GM12878 (cell line): ENCODE data around the gene NAPEPLD. TPM values are rescaled to one million over a fixed set of nuclear protein-coding genes. Genes with fewer than 3 reads are reported as not detected.

Experiments used
- ATAC-seq: fragments of 200-7000 bp; cut with Tn5 transposase; 3 replicates; pipeline ENCODE4 v1.9.1; 2020; ENCODE audit warnings: mild to moderate bottlenecking, moderate library complexity
- BruUV-seq: library from RNA; stranded (reverse); fragments of 400-500 nt; replicated peaks from 2 replicates; lab custom pipeline; 2021; lab: Mats Ljungman, UMichigan
- CTCF ChIA-PET: fragments of 300-600 bp; sonication (Branson Sonifier 250); formaldehyde crosslinking; extraction: SDS; loops from one replicate; lab custom pipeline; 2021; ENCODE audit warnings: inconsistent platforms; lab: Yijun Ruan, JAX
- POLR2A ChIA-PET: fragments of 350-600 bp; formaldehyde crosslinking; extraction: SDS; loops from one replicate; lab custom pipeline; 2021; ENCODE audit warnings: inconsistent platforms; lab: Charles Lee
- RAD21 ChIA-PET: fragments of 300-600 bp; sonication (Branson Sonifier 250); formaldehyde crosslinking; loops from one replicate; lab custom pipeline; 2023; ENCODE audit warnings: antibody characterized with exemption; ENCODE audit not compliant: unreplicated experiment; lab: Charles Lee
- SMC1A ChIA-PET: fragments of 300-600 bp; sonication (Branson Sonifier 250); formaldehyde crosslinking; loops from one replicate; lab custom pipeline; 2023; ENCODE audit not compliant: unreplicated experiment, uncharacterized antibody; lab: Charles Lee
- DNase-seq: peaks from one replicate; pipeline ENCODE4 v3.0.0-alpha.2; 2011; ENCODE audit warnings: low read depth, low spot score
- FAIRE-seq: peaks from 3 replicates; lab custom pipeline; 2011; peaks lifted over from hg19 to GRCh38; lab: Jason Lieb, UNC
- H2AFZ ChIP-seq: 2 replicates; pipeline ENCODE4 v1.6.0; 2011; ENCODE audit warnings: low read depth, low read length, control low read depth; ENCODE audit not compliant: control insufficient read depth
- H3K27ac ChIP-seq: 2 replicates; pipeline ENCODE4 v1.5.1; 2011; ENCODE audit warnings: control low read depth; ENCODE audit not compliant: control insufficient read depth, insufficient read depth
- H3K27me3 ChIP-seq, 2 experiments: replicated peaks in 1 of 2; 2 replicates each; pipeline versions ENCODE4 v1.6.0 to v1.6.1; 2011; ENCODE audit warnings: low read length in 1 of 2; ENCODE audit not compliant: control insufficient read depth in 2 of 2, insufficient read depth in 2 of 2
- H3K36me3 ChIP-seq, 2 experiments: 2 replicates each; pipeline ENCODE4 v1.5.1; 2011; ENCODE audit warnings: low read length in 1 of 2; ENCODE audit not compliant: control insufficient read depth in 2 of 2, insufficient read depth in 2 of 2
- H3K4me1 ChIP-seq: 2 replicates; pipeline ENCODE4 v1.6.1; 2011; ENCODE audit warnings: mild to moderate bottlenecking, low read length, moderate library complexity, mixed read lengths; ENCODE audit not compliant: control insufficient read depth, insufficient read depth
- H3K4me2 ChIP-seq: 2 replicates; pipeline ENCODE4 v1.6.0; 2011; ENCODE audit warnings: control low read depth; ENCODE audit not compliant: control insufficient read depth, insufficient read depth
- H3K4me3 ChIP-seq: fragments of 200-600 bp; sonication (generic); 2 replicates; pipeline ENCODE4 v1.5.1; 2016
- H3K79me2 ChIP-seq: 2 replicates; pipeline ENCODE4 v1.6.0; 2011; ENCODE audit warnings: low read length; ENCODE audit not compliant: control insufficient read depth, insufficient read depth
- H3K9ac ChIP-seq: 2 replicates; pipeline ENCODE4 v1.8.0; 2011; ENCODE audit warnings: low read length, control low read depth, mixed read lengths; ENCODE audit not compliant: control insufficient read depth, insufficient read depth
- H3K9me3 ChIP-seq: replicated peaks from 3 replicates; pipeline ENCODE4 v1.5.1; 2011; ENCODE audit warnings: mild to moderate bottlenecking, low read length; ENCODE audit not compliant: control insufficient read depth, insufficient read depth
- H4K20me1 ChIP-seq: 2 replicates; pipeline ENCODE4 v1.6.0; 2011; ENCODE audit not compliant: control insufficient read depth, insufficient read depth
- DPF2 ChIP-seq: fragments of 450-650 bp; IDR thresholded peaks from 2 replicates; pipeline ENCODE4 v1.6.1; 2017; ENCODE audit warnings: mild to moderate bottlenecking
- ESRRA ChIP-seq: IDR thresholded peaks from 2 replicates; pipeline ENCODE4 v1.6.1; 2012; ENCODE audit warnings: mild to moderate bottlenecking, low read length, improper control_type of control experiment
- KDM1A ChIP-seq: fragments of 200-600 bp; sonication (generic); IDR thresholded peaks from 2 replicates; pipeline ENCODE4 v1.6.1; 2016; ENCODE audit warnings: borderline replicate concordance
- MTA3 ChIP-seq: IDR thresholded peaks from 2 replicates; pipeline ENCODE4 v1.6.1; 2012; ENCODE audit warnings: low read length, inconsistent platforms, borderline replicate concordance
- NRF1 ChIP-seq: conservative IDR thresholded peaks from 2 replicates; pipeline ENCODE4 v1.6.1; 2011; ENCODE audit warnings: mild to moderate bottlenecking, low read depth, low read length, improper control_type of control experiment
- POU2F2 ChIP-seq: IDR thresholded peaks from 3 replicates; pipeline ENCODE4 v1.6.1; 2011; ENCODE audit warnings: low read depth, mild to moderate bottlenecking, low read length, borderline replicate concordance
- RAD21 ChIP-seq: IDR thresholded peaks from 2 replicates; pipeline ENCODE4 v1.6.1; 2011; ENCODE audit warnings: mild to moderate bottlenecking, low read depth, low read length, moderate library complexity; ENCODE audit not compliant: insufficient read depth
- WGBS: methylation state at CpG from one replicate; pipeline ENCODE4 v1.1.6; 2016; ENCODE audit warnings: low lambda C conversion rate; ENCODE audit not compliant: insufficient replicate concordance, insufficient coverage; ENCODE audit errors: missing lambda C conversion rate; 5-methylcytosine and 5-hydroxymethylcytosine counted together
- in situ Hi-C: fragments of 300-500 bp; cut with MboI; formaldehyde crosslinking; loops from 9 replicates; pipeline ENCODE4 v1.14.3; 2018; ENCODE audit warnings: mixed read lengths
- intact Hi-C: fragments of 100-400 bp; cut with micrococcal nuclease; formaldehyde crosslinking; loops from one replicate; pipeline ENCODE4 v1.14.2; 2022; ENCODE audit not compliant: unreplicated experiment
- polyA plus RNA-seq, 11 experiments: library from polyadenylated mRNA; depleted of rRNA in 4 of 11; unstranded in 6 of 11; stranded (reverse) in 5 of 11; fragments of >200 nt; fragmentation: Nextera tagmentation in 4 of 11; fragmentation: Illumina TruSeq in 1 of 11; extraction: Ambion mirVana in 4 of 11; extraction: Trizol in 1 of 11; gene quantifications; 1 replicate in 1 of 11; 2 replicates in 10 of 11; pipeline versions ENCODE4 v1.2.1 to v1.2.3, GENCODE V29; 2011 to 2016; ENCODE audit warnings: inconsistent platforms in 2 of 11, missing spikeins in 2 of 11, low read depth in 1 of 11
- total RNA-seq, 4 experiments: library from RNA; depleted of rRNA in 3 of 4; stranded (reverse); fragments of >200 nt in 3 of 4; fragmentation: Illumina TruSeq in 1 of 4; extraction: Trizol in 1 of 4; gene quantifications; 2 replicates each; pipeline versions ENCODE4 v1.2.1 to v1.2.3, GENCODE V29; 2013 to 2021
- TF ChIP-seq, protein P1 (sequence below): fragments of 450-650 bp; formaldehyde crosslinking; IDR thresholded peaks from 2 replicates; pipeline ENCODE4 v1.4.0; 2022; ENCODE audit warnings: mild to moderate bottlenecking, moderate library complexity

The NAPEPLD gene
- total and polyA plus RNA-seq, 10 of the 15 experiments (the other 5 are each of a cell fraction or from before 2014, with no cell fraction given) = 6.0 to 16.2 (median 8.6) TPM

DNA sequence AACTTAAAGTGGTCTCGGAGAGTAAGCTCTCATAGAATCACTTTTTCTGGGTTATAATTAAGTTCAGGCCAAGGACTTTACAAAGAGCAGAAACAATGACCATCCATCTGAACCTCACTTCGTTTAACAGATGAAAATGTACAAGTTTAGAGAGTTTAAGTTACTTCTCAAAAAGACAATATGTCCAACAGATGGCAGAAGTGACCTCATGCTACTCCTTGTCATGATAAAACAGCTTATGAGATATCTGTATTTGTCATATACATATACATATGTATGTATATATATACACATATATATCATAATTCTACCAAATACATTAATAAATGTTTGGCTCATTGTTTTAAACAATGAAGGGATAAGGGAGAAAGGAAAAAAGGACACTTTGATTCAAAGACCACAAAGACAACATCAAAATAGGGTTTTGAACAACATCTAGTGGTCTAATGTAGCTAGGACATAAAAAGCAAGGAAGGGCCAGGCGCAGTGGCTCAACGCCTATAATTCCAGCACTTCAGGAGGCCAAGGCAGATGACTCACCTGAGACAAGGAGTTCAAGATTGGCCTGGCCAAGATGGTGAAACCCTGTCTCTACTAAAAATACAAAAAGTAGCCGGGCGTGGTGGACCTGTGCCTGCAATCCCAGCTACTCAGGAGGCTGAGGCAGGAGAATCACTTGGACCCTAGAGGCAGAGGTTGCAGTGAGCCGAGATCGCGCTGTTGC, 17.8 kb downstream of the NAPEPLD start:
- in situ Hi-C loops = no loop called here
- Histone ChIP-seq H3K4me2 (no peak overlapping the region), H3K4me3 (no peak overlapping the region), H3K36me3 (peaks cover 0 to 1% of the 10 kb centered on the region in 2 experiments; a peak in 1 of 4 replicates), H3K27ac (no peak overlapping the region), H3K9me3 (no peaks in the 10 kb centered on the region), H3K79me2 (no peaks in the 10 kb centered on the region; the same call in 1 of the 2 replicates), H3K4me1 (no peaks in the 10 kb centered on the region), H3K9ac (no peak overlapping the region), H2AFZ (no peak overlapping the region), H4K20me1 (no peaks in the 10 kb centered on the region), H3K27me3 (no peaks in the 10 kb centered on the region)
- FAIRE-seq (no peak), DNase-seq (no peak), ATAC-seq (no peak)
- ChIA-PET RAD21 (interaction anchor here (0.8 to 1.0 kb wide), 2 partner anchors 56 to 149 kb away, joined by 5 to 6 read pairs; partner anchors contain the start of genes ARMC10 and FBXL13), SMC1A (interaction anchor here (1.9 kb wide), 1 partner anchor 13 kb away, joined by 7 read pairs; no protein-coding TSS in a partner anchor), CTCF (interaction anchor here (1.5 kb wide), 1 partner anchor 12 kb away, joined by 5 read pairs; no protein-coding TSS in a partner anchor), POLR2A (interaction anchor here (0.8 kb wide), 1 partner anchor 19 kb away, joined by 5 read pairs; no protein-coding TSS in a partner anchor)
- WGBS = 72% methylated on average over 6 of the region's 9 CpGs
- intact Hi-C loops = no loop called here
- TF ChIP-seq POU2F2 = no peak
- TF ChIP-seq NRF1 = no peak
- no peak for TF ChIP-seq MTA3
- TF ChIP-seq DPF2 = no peak
- TF ChIP-seq KDM1A = no peak
- TF ChIP-seq ESRRA = no peak
- no peak for TF ChIP-seq RAD21
- TF ChIP-seq, protein P1, sequence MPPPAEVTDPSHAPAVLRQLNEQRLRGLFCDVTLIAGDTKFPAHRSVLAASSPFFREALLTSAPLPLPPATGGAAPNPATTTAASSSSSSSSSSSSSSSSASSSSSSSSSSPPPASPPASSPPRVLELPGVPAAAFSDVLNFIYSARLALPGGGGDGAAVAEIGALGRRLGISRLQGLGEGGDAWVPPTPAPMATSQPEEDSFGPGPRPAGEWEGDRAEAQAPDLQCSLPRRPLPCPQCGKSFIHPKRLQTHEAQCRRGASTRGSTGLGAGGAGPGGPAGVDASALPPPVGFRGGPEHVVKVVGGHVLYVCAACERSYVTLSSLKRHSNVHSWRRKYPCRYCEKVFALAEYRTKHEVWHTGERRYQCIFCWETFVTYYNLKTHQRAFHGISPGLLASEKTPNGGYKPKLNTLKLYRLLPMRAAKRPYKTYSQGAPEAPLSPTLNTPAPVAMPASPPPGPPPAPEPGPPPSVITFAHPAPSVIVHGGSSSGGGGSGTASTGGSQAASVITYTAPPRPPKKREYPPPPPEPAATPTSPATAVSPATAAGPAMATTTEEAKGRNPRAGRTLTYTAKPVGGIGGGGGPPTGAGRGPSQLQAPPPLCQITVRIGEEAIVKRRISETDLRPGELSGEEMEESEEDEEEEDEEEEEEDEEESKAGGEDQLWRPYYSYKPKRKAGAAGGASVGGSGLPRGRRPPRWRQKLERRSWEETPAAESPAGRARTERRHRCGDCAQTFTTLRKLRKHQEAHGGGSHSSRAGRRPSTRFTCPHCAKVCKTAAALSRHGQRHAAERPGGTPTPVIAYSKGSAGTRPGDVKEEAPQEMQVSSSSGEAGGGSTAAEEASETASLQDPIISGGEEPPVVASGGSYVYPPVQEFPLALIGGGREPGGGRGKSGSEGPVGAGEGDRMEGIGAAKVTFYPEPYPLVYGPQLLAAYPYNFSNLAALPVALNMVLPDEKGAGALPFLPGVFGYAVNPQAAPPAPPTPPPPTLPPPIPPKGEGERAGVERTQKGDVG (CRISPR knock-in tag) = no peak
- BruUV-seq = no TSS peak
